Measurements from ENCODE around the gene SEMA5A. TPM values are rescaled to one million over a fixed set of nuclear protein-coding genes. Genes with fewer than 3 reads are reported as not detected.

SEMA5A gene
- total RNA-seq, 3 donors from 2014 or later, result 0.03 to 0.26 (median 0.14) TPM

GRCh38 chr5:9094582-9094981, 451.3 kb downstream of the SEMA5A start:
- no peaks in the 10 kb centered on the region for H3K27me3 Mint-ChIP-seq (ENCODE audit: low read depth)
- H3K36me3 Mint-ChIP-seq (ENCODE audit: insufficient read depth), result no peaks in the 10 kb centered on the region

GRCh38 chr5:9091896-9092662, 453.8 kb downstream of the SEMA5A start:
- H3K9me3 Mint-ChIP-seq, result peaks cover 6% of the 10 kb centered on the region
- no peaks in the 10 kb centered on the region for H3K4me1 Mint-ChIP-seq (ENCODE audit: low read depth)
- no peaks in the 10 kb centered on the region for H3K36me3 Mint-ChIP-seq (ENCODE audit: insufficient read depth)
- no peak overlapping the region for H3K4me3 Mint-ChIP-seq
- no peak for DNase-seq
- ATAC-seq, result no peak
- H3K27me3 Mint-ChIP-seq (ENCODE audit: low read depth), result no peaks in the 10 kb centered on the region

More at GRCh38 chr5:9094582-9094981, 451.3 kb downstream of the SEMA5A start:
- ATAC-seq (no peak), DNase-seq (no peak)
- H3K9me3 Mint-ChIP-seq, result peaks cover 8% of the 10 kb centered on the region
- no peaks in the 10 kb centered on the region for H3K4me1 Mint-ChIP-seq (ENCODE audit: low read depth)
- H3K4me3 Mint-ChIP-seq, result no peak overlapping the region

GRCh38 chr5:9090381-9091026, 455.4 kb downstream of the SEMA5A start:
- peaks cover 8% of the 10 kb centered on the region for H3K9me3 Mint-ChIP-seq
- ATAC-seq (no peak), DNase-seq (no peak)
- H3K36me3 Mint-ChIP-seq (ENCODE audit: insufficient read depth), result no peaks in the 10 kb centered on the region
- no peaks in the 10 kb centered on the region for H3K4me1 Mint-ChIP-seq (ENCODE audit: low read depth)
- no peaks in the 10 kb centered on the region for H3K27me3 Mint-ChIP-seq (ENCODE audit: low read depth)
- H3K4me3 Mint-ChIP-seq, result no peak overlapping the region

DNA sequence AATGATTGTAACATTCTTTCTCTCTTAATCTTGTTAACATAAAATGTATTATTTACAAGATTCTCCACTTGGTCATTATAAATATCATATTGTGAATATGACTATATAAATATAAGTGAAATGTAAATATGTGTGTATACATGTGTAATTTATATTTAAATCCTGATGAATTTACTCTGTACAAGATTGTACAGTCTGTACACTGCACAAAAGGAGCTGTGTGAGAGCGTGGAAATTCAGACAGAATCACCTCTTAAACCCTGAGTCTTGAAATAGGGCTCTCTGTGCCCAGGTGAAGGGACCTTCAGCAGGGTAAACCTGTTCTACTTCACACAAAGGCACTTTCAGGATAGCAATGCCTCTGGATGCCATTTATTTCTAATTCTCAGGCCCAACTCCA, 456.0 kb downstream of the SEMA5A start:
- Mint-ChIP-seq H3K27me3 (ENCODE audit: low read depth) (no peaks in the 10 kb centered on the region), H3K4me1 (ENCODE audit: low read depth) (no peaks in the 10 kb centered on the region), H3K36me3 (ENCODE audit: insufficient read depth) (no peaks in the 10 kb centered on the region), H3K9me3 (peaks cover 8% of the 10 kb centered on the region), H3K4me3 (no peak overlapping the region)
- ATAC-seq (no peak), DNase-seq (no peak)

DNA sequence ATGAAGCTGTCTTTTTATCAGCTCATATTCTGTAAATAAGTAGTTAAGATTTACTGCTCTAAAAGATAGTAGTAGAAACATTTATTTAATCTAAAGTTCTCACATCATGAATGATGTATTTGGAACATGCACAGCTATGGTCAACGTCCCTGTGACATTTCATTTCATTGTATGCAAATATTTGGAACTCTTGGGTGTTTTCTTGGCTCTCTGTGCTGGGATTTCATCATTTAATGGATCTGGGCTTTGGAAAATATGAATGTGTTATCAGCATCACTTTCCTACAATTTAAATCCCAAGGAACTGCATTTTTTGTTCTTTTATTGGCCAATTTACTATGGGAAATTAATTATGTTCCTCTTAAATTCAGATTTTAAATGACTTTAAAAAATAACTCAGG, 462.9 kb downstream of the SEMA5A start:
- Mint-ChIP-seq H3K4me1 (ENCODE audit: low read depth) (no peaks in the 10 kb centered on the region), H3K27me3 (ENCODE audit: low read depth) (no peaks in the 10 kb centered on the region), H3K36me3 (ENCODE audit: insufficient read depth) (no peaks in the 10 kb centered on the region), H3K4me3 (no peak overlapping the region), H3K9me3 (peaks cover 3% of the 10 kb centered on the region)
- no peak for DNase-seq
- no peak for ATAC-seq

- H3K4me1 Mint-ChIP-seq (ENCODE audit: low read depth), result no peaks in the 10 kb centered on the region
- H3K4me3 Mint-ChIP-seq, result no peak overlapping the region
- H3K27me3 Mint-ChIP-seq (ENCODE audit: low read depth), result no peaks in the 10 kb centered on the region
- DNase-seq (no peak), ATAC-seq (no peak)
- peaks cover 3% of the 10 kb centered on the region for H3K9me3 Mint-ChIP-seq
- H3K36me3 Mint-ChIP-seq (ENCODE audit: insufficient read depth), result no peaks in the 10 kb centered on the region
Observed at GRCh38 chr5:9072701-9073100, 473.2 kb downstream of the SEMA5A start.

DNA sequence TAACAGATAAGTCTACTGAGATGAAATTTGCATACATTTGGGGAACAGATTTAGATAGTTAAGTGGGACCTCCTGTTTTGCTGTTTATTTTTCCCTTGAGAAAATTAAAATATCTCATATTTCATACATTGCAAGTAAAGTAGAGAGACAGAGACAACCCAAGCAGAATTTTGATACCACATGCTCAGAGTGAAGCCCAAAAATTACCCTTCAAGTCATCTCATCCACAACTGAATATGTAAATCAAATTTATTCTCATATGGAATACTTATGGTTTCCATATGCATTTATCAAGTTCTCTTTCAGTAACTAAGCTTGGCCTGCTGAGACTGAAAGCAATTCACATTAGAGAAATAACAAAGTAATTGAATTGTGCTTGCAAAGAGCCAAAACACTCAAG, 474.4 kb downstream of the SEMA5A start:
- ATAC-seq (no peak), DNase-seq (no peak)
- Mint-ChIP-seq H3K9me3 (peaks cover 6% of the 10 kb centered on the region), H3K4me3 (no peak overlapping the region), H3K4me1 (ENCODE audit: low read depth) (no peaks in the 10 kb centered on the region), H3K27me3 (ENCODE audit: low read depth) (no peaks in the 10 kb centered on the region), H3K36me3 (ENCODE audit: insufficient read depth) (no peaks in the 10 kb centered on the region)

DNA sequence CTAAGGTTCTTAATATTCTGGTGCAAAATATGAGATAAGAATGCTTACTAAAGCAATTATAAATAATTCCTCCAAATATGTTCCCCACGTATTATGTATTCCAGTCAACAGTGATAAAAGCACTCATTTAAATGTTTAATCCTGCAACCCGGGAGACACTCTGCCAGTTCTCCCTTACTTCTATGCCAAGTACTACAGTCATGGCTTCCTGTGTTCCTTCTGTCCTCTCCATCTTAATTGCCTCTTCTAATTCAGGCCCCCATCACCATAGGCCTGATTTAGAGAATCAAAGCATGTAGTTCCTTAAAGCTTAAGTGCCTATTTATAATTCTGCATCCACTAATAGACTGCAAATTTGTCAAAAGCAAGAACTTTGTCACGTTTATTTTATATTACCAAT, 474.8 kb downstream of the SEMA5A start:
- no peaks in the 10 kb centered on the region for H3K36me3 Mint-ChIP-seq (ENCODE audit: insufficient read depth)
- H3K9me3 Mint-ChIP-seq, result peaks cover 6% of the 10 kb centered on the region
- H3K27me3 Mint-ChIP-seq (ENCODE audit: low read depth), result no peaks in the 10 kb centered on the region
- no peak overlapping the region for H3K4me3 Mint-ChIP-seq
- H3K4me1 Mint-ChIP-seq (ENCODE audit: low read depth), result no peaks in the 10 kb centered on the region
- no peak for ATAC-seq
- DNase-seq, result no peak

DNA sequence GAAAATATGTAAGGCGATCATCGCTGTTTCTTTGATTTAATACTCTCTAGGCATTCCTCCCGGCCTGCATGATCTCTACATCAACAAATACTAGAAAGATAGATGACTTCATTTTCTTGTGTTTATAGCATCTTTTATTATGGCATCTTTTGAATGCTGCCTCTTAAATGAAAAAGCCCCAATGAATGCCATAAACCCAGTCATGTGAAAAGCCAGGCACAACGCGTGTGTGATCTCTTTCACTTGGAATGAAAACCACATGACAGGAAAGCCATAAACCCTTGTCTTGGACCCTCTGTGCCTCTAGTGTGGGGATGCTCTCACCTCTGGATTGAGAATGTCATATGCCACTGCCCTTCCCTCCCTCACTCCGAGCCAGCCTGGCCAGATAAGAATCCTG, 476.2 kb downstream of the SEMA5A start:
- H3K4me1 Mint-ChIP-seq (ENCODE audit: low read depth), result no peaks in the 10 kb centered on the region

DNA sequence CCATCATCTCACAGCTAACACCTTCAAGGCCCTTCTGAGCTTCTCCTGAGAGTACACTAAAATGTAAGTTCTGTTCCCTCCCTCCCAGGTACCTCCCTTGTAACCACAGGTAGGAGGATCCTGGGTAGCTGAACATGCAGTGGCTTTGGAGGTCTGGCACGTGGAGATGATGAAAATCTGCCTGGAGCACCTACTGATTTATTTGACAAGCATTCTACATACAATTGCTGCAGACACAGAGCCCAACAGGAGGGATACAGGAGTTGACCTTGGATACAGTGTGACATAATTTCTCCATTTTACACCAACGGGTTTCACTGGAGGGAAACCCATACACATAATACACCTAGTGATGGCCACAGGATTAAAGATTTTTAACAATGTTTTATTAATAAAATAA, 478.7 kb downstream of the SEMA5A start:
- H3K4me1 Mint-ChIP-seq (ENCODE audit: low read depth), result no peaks in the 10 kb centered on the region
- peaks cover 6% of the 10 kb centered on the region for H3K9me3 Mint-ChIP-seq
- no peaks in the 10 kb centered on the region for H3K36me3 Mint-ChIP-seq (ENCODE audit: insufficient read depth)
- H3K27me3 Mint-ChIP-seq (ENCODE audit: low read depth), result no peaks in the 10 kb centered on the region
- H3K4me3 Mint-ChIP-seq, result no peak overlapping the region
- DNase-seq, result no peak
- no peak for ATAC-seq

More for the DNA sequence above, 476.2 kb downstream of the SEMA5A start:
- Mint-ChIP-seq H3K27me3 (ENCODE audit: low read depth) (no peaks in the 10 kb centered on the region), H3K4me3 (no peak overlapping the region), H3K9me3 (peaks cover 6% of the 10 kb centered on the region), H3K36me3 (ENCODE audit: insufficient read depth) (no peaks in the 10 kb centered on the region)
- DNase-seq, result no peak
- no peak for ATAC-seq

DNA sequence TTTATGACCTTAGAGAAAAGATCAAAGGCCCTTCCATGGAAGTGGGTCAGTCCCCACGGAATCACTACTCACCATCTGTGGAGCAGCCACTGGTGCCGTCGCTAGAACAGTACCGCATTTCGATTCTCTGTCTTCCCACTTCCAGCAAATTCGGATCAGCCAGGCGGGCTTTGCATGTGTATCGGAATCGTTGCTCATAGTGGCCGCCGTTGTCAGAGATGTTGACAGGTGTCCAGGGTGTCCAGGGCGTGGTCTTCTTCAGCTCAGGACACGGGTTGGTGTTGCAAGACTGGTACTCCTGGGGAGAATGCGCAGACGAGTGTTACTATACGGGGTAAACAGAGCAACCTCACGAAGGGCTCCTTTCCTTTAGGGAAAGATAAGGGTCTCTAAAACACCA, 479.5 kb downstream of the SEMA5A start:
- Mint-ChIP-seq H3K4me1 (ENCODE audit: low read depth) (no peaks in the 10 kb centered on the region), H3K27me3 (ENCODE audit: low read depth) (no peaks in the 10 kb centered on the region), H3K36me3 (ENCODE audit: insufficient read depth) (no peaks in the 10 kb centered on the region), H3K4me3 (no peak overlapping the region), H3K9me3 (peaks cover 6% of the 10 kb centered on the region)
- no peak for DNase-seq
- no peak for ATAC-seq

GRCh38 chr5:9063615-9064245, 482.1 kb downstream of the SEMA5A start:
- Mint-ChIP-seq H3K4me1 (ENCODE audit: low read depth) (no peaks in the 10 kb centered on the region), H3K36me3 (ENCODE audit: insufficient read depth) (no peaks in the 10 kb centered on the region), H3K9me3 (peaks cover 6% of the 10 kb centered on the region), H3K27me3 (ENCODE audit: low read depth) (no peaks in the 10 kb centered on the region), H3K4me3 (no peak overlapping the region)
- ATAC-seq (no peak), DNase-seq (no peak)

DNA sequence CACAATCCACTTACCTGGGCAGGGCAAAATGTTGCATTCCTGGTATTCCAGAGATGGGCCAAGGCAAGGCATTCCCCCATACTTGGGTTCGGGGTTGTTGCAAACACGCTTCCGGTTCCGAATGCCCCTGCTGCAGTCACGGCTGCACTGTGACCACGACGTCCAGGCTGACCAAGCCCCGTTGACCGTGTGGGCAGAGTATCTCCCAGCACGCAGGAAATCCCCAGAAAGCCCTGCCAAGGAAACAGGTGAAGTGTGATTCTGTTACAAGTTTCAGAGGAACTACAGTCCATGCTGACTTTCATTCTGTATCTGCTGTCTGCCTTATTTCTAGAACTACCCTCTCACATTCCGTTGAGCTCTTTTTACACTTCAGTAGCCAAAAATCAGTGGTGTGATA, 483.0 kb downstream of the SEMA5A start:
- H3K4me1 Mint-ChIP-seq (ENCODE audit: low read depth), result no peaks in the 10 kb centered on the region
- no peaks in the 10 kb centered on the region for H3K36me3 Mint-ChIP-seq (ENCODE audit: insufficient read depth)
- no peaks in the 10 kb centered on the region for H3K27me3 Mint-ChIP-seq (ENCODE audit: low read depth)
- ATAC-seq (no peak), DNase-seq (no peak)
- H3K9me3 Mint-ChIP-seq, result peaks cover 5% of the 10 kb centered on the region
- no peak overlapping the region for H3K4me3 Mint-ChIP-seq

DNA sequence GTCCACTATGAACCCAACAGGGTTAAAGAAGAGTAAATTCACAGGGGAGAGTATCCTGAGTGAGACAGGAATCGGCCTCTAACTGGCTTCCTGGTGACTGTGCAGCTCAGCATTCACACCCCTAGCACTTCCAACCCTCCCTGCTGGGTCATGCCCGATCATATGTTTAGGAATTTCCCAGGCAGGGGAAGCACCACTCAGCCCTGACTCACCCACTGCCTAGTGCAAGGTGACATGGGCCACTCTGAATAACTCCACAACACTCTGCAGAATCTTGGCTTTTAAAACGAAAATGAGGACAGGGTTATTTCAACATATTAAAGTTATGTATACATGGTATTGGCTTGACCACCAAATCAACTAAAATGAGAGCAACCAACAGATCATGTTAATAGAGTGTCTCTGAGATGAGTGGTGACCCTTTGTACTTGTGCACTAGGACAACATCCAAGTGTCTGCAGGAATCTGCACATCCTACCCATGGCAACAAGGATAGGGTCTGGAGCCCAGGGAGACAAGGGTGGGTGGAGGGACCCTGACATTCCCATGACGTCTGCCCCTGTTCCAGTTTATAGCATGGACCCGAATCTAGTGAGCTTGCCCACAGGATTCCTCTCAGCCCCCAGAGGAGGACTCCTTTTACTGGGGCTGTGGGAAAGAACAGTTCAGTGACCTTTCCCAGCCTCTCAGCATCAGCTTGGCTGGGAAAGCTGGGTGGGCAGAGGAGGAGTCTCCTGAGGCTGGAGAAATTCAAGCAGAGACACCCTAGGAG, 485.8 kb downstream of the SEMA5A start:
- no peak overlapping the region for H3K4me3 Mint-ChIP-seq
- DNase-seq (no peak), ATAC-seq (no peak)
- H3K27me3 Mint-ChIP-seq (ENCODE audit: low read depth), result no peaks in the 10 kb centered on the region
- H3K36me3 Mint-ChIP-seq (ENCODE audit: insufficient read depth), result no peaks in the 10 kb centered on the region
- H3K4me1 Mint-ChIP-seq (ENCODE audit: low read depth), result no peaks in the 10 kb centered on the region
- H3K9me3 Mint-ChIP-seq, result no peaks in the 10 kb centered on the region

All from activated T-cell treated with anti-CD3 and anti-CD28 coated beads, Interleukin-2, amount 50 U/mL, for 4 hours (primary cell).